GM18498 (cell line): ENCODE measurements around the gene NUTF2.
A peak's percentile ranks its signal among the peaks of the same experiment; 100 is the strongest.
"Not testable (repeated sequence)": the region's sequence is repeated elsewhere in the genome, so short reads cannot be mapped to it uniquely, and the experiment has no call there.

ENCODE experiments used
- ATAC-seq: cut with Tn5 transposase; IDR thresholded peaks from one replicate; pipeline ENCODE4 v1.9.1; 2021; ENCODE audit warnings: mild to moderate bottlenecking, moderate library complexity; ENCODE audit not compliant: unreplicated experiment

NUTF2 gene

DNA sequence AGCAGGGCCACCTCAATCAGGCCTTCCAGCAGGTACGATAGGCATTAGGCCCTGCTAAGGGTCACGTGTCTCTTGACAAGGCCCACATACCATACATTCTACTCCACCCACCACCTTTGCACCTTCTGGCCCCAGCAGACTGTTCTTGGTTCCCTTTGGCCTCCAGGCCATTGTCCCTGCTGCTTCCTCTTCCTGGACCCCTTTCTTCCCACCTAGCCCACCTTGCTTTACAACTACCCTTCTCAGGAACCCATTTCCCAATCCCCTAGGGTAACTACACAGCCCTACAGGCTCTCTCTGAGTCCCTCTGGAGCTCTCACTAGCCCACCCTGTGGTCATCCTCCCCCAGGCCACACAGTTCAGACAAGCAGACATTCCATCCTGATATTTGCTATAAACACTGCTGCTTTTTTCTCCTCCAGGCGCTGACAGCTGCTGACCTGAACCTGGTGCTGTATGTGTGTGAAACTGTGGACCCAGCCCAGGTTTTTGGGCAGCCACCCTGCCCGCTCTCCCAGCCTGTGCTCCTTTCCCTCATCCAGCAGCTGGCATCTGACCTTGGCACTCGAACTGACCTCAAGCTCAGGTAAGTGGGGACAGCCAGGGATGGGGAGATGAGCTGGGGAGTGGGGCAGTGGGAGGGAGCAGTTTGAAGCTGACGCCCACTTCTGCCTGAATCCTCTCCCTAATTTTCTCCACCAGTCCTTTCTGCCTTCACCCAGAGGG is 36.6 kb downstream of the NUTF2 start:
- no peak for ATAC-seq

DNA sequence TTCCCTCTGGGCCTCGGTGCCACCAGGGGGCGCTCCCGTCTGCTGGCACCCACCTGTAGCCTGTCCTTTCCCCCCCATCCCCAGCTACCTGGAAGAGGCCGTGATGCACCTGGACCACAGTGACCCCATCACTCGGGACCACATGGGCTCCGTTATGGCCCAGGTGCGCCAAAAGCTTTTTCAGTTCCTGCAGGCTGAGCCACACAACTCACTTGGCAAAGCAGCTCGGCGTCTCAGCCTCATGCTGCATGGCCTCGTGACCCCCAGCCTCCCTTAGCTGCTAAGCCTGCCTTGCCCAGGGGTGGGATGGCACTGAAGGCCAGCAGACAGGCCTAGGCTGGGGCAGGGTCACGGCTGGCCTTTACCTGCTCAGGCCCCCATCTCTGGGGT is 37.1 kb downstream of the NUTF2 start:
- ATAC-seq: no peak

DNA sequence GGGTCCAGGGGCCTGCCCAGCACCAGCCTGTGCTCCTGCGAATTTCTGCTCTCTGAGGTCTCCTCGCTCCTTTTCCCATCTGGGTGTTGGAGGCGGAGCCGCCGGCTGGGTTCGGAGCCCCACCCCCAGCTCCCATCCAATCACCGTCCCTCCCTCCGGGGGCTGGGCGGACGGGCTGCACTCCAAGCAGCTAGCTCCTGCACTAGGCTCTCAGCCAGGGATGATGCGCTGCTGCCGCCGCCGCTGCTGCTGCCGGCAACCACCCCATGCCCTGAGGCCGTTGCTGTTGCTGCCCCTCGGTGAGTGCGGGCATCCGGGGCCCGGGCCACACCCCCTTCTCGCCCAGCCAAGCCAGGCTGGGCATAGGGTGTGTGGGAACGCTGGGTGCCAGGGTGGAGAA is 38.0 kb downstream of the NUTF2 start, which contains the start of gene NRN1L:
Gene NRN1L, plus strand, starts transcription at position 202 of the 400 bp plus-strand sequence. Its CDS starts 19 bp downstream, at position 221.
- ATAC-seq: no peak

DNA sequence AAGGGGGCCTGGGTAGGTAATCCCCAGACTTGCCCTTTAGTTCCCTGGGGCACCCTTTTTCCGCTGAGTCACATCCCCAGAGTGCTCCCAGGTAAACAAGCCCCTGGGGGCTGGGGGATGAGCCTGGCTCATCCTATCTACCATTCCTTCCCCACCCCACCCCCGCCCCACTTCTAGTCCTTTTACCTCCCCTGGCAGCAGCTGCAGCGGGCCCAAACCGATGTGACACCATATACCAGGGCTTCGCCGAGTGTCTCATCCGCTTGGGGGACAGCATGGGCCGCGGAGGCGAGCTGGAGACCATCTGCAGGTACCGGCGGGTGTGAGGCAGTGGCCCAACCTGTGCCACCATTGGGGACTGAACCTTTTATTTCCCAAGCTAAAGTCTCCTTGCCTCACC is 38.8 kb downstream of the NUTF2 start:
- ATAC-seq: no peak

DNA sequence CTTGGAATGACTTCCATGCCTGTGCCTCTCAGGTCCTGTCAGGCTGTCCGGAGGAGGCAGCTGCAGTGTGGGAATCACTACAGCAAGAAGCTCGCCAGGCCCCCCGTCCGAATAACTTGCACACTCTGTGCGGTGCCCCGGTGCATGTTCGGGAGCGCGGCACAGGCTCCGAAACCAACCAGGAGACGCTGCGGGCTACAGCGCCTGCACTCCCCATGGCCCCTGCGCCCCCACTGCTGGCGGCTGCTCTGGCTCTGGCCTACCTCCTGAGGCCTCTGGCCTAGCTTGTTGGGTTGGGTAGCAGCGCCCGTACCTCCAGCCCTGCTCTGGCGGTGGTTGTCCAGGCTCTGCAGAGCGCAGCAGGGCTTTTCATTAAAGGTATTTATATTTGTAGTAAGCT is 39.2 kb downstream of the NUTF2 start:
- no peak for ATAC-seq

DNA sequence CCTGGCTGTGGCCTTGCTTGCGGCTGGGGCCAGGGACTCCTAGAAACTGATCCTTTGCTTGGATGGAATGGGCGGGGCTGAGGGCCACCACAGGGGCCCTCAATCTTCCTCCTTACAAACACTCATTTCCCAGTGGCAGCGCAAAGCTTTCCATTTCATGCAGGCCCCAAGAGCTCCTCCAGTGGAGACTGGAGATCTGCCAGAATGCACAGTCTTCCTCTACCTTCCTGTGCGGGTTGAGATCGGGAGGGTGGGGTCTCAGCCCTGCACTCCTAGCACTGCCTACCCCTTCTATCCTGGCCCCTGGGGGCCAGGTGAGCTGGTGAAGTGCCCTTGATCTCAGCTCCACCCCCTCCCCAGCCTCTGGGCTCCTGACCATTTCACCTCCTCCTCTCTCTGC is 39.7 kb downstream of the NUTF2 start:
- no peak for ATAC-seq

DNA sequence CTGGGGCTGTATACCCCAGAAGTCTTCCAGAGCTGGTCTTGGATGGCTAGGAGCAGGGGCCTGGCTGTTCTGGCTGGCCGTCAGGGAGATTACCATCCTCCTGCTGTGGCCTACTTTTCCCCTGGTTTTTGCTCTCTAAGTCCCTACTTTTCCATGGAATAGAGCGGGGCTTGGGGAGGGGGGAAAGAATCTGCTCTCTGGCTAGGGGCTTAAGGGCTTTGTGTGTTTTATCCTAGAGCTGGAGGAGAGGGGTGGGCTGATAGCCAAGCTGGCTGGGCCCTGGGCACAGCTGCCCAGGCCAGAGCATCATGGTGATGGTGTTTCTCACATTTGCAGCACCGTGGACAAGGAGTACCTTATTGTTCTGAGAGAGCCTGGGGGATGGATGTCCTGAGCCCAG is 41.6 kb downstream of the NUTF2 start:
- no peak for ATAC-seq

DNA sequence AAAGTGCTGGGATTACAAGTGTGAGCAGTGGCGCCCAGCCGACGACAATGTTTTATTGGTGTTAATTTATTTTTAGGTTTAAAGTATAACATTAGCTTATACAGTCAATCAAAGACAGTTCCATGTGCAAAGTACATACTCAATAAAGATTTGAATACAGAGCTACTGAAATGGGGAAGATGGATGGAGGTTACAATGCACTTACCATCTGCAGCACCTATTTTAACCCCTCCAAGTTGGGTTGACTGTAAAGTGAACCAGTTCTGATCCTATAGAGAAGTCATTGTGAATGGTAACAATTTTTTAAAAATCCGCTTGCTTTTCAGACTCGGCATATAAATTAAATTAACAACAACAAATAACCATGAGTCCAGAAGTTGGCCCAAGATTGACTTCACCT is 45.6 kb downstream of the NUTF2 start:
- no peak for ATAC-seq

DNA sequence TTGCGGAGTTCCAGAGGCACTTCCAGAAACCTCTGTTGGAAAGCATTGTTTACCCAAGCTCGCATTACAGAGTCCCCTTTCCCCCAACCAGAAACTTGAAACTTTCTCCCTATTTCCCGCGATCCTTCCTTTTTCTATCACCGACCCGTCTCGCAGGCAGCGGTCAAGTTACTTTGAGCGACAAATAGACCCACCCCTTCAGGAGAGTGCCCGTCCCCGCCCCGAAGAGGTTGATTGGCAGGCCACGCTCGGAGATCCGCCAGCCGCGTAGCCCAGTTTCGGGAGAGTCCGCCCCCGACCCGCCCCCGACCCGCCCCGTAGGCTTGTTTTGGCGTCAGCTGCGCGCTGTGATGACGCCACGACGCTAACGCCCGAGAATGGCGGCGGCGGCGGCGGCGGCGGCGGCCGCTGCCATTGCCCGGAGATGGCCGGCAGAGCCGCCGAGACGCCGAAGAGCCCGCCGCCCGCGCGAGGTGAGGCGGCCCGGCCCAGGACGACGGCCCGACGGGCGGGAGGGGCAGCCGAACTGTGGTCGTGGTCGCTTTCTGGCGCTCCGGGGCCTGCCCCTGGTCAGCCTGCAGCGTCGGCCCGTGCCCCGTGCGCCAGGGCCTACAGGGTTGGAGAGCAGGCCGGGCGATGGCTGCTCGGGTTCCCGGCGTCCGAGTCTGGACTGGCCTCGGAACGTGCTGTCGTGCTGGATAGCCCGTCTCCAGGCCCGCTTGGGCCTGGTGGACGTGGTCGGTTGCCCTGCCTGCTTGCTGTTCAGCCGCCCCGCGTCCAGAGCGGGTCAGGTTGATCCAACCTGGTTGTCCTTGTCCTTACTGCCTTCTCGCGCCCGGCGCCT is 46.4 kb downstream of the NUTF2 start, which contains the start of gene PSKH1:
Gene PSKH1, plus strand, starts transcription at position 356 of the 844 bp plus-strand sequence. CDS start 15,496 bp downstream, outside the sequence.
- ATAC-seq: peak; percentile 92

DNA sequence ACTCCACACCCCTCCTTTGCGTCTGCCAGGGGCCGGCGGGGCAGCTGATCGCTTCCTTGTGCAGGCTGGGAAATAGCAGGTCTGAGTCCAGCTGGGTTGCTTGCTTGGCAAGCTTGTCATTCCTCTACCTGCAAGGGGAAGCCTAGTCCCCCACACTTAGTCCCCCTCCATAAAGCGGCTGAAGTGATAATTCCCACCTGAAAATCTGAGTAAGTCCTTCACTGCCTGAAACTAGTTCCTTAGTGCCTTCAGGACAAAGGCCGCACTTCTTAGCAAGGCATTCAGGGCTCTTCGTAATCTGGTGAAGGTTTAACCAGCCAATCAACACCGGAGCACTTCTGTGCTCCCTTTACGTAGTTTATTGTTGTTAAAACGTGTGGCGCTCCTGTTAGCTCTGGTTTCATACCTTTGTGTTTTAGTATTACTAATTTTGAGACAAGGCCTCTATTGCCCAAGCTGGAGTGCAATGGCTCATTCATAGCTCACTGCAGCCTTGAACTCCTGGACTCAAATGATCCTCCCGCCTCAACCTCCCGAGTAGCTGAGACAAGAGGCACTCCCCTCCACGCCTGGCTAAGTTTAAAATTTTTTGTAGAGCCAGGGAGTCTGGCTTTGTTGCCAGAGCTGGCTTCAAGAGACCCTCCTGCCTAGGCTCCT is 47.1 kb downstream of the NUTF2 start:
- ATAC-seq: no peak

DNA sequence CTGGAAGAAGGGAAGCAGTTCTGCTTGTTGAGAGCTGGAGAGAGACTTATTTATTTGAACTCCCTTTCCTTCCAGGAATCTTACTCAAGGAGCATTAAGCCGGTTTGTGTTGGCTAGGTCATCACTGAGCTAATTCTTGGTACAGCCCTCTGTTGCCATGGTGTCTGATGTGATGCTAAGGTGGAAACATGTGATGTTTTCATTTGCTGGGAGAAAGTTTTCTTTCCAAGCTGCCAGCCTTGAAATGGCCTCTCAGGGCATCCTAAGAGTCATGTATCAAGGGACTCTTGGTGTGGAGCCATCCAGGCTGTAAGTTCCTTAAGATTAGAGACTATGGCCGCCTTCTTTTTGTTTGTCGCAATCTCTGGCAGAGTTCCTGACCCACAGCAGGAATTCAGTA is 50.5 kb downstream of the NUTF2 start:
- ATAC-seq: no peak

DNA sequence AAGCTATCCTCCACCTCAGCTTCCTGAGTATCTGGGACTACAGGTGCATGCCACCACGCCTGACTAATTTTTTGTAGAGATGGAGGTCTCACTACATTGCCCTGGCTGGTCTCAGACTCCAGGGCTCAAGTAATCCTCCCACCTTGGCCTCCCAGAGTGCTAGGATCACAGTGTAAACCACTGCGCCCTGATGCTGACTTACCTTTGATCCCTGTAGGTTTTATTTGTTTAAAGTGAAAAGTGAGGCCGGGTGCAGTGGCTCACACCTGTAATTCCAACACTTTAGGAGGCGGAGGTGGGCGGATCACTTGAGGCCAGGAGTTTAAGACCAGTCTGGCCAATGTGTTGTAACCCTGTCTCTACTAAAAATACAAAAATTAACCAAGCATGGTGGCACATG is 55.0 kb downstream of the NUTF2 start:
- ATAC-seq: no peak

DNA sequence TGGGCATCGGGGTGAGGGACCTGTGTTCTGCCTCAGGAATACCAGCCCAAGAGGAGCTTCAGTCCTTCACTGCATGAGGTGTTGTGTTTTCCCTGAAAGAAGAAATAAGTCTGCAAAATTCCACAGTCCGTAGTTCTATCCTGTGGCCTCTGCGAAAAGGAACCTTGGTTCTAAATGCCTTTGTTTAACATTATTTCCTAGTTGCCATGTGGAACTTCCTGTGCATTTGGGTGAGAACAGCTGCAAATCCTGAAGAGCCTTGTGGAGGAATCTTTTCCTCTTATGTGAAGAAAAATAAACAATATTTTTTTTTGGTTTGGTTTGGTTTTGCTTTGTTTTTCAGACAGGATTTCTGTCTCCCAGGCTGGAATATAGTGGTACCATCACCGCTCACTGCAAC is 56.1 kb downstream of the NUTF2 start:
- no peak for ATAC-seq

DNA sequence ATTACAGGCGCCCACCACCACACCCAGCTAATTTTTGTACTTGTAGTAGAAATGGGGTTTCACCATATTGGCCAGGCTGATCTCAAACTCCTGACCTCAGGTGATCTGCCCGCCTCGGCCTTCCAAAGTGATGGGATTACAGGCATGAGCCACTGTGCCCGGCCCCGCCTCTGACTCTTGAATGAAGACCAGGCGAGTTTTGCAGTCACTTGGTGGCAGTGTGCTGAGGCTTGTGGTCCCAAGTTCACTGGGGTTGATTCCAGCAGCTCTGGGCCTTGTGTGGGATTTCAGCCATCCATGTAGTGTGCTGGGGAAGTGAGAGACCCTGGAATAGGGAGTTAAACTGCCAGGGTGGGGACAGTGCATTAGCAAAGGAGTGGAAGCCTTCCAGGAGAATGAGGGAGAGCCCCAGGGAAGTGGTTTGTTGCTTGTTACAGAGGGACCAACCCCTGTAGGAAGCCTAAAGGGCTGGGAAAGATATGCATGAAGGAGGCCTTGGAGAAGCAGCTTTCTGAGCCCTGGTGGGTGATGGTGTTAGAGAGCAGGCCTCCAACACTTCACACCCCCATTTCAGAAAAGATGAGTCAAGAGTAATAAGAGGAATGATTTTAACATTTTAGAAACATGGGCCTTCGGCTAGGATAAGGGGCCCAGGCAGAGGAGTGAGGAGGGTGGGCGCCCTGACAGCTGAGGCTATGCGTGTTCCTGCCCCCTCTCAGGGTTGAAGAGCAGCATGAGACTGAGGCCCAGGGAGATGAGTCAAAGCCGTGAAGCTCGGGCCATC is 60.9 kb downstream of the NUTF2 start:
- no peak for ATAC-seq

DNA sequence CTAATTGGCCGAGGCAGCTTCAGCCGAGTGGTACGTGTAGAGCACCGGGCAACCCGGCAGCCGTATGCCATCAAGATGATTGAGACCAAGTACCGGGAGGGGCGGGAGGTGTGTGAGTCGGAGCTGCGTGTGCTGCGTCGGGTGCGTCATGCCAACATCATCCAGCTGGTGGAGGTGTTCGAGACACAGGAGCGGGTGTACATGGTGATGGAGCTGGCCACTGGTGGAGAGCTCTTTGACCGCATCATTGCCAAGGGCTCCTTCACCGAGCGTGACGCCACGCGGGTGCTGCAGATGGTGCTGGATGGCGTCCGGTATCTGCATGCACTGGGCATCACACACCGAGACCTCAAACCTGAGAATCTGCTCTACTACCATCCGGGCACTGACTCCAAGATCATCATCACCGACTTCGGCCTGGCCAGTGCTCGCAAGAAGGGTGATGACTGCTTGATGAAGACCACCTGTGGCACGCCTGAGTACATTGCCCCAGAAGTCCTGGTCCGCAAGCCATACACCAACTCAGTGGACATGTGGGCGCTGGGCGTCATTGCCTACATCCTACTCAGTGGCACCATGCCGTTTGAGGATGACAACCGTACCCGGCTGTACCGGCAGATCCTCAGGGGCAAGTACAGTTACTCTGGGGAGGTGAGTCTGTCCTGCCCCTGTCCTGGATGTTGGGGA is 62.5 kb downstream of the NUTF2 start:
- ATAC-seq: no peak

DNA sequence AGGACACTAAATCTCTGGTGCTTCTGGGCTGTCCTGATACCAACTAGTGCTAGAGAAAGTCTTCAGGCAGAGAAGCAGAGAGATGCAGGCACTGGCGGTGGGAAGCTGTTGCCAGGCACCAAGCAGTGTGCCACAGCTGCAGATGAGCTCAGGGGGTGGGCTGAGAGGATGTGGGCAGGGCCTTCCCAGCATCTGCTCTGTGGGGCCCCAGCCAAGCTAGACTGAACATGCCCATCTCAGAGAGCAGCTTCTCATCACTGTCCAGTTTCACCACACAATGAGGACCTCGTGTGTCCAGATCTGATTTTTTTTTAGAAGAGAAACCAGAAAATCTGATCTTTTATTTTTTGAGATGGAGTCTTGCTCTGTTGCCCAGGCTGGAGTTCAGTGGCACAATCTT is 63.4 kb downstream of the NUTF2 start:
- no peak for ATAC-seq

DNA sequence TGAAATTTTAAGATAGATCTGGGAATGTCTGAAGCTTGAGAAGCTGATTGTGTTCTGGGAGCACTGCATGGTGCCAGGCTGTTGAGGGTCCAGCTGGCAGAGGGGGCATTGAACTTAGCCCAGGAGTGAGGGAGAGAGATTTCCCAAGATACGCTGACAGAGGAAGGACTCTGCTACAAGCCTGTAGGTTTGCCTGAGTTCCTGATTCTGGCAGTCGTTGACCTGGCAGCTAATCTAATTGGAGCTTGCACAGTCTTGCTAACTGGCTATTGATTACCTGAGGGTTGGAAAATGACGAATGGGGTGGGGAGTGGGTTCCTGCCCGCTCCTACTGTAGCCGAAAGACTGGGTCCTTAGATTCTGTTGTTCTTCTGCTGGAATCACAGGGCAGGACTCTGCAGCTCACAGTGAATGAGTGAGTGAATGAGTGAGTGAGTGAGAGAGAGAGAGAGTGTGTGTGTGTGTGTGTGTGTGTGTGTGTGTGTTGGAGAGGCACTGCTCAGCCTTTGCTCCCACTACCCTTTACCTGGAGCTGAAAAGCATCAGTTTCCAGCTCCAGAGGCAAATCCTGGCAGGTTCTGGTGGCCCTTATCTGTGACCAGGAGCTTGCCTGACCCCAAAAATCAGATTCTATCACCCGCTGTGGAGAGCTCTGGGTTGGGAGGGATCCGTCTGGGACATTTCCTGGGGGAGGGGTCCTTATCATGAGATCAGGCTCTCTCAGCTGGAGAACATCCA is 68.2 kb downstream of the NUTF2 start:
- no peak for ATAC-seq

DNA sequence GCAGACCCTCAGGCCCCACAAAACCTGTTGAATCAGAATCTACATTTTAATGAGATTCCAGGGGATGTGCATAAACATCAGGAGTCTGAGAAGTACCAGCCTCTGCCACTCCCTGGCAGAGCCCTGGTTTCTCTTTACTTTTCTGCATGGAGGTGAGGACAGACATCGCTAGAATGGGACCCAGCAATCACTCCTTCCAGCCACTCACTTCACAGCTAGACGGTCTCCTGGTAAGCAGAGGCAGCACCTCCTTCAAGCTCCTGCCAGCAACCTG is 68.7 kb downstream of the NUTF2 start:
- not testable (repeated sequence) for ATAC-seq

DNA sequence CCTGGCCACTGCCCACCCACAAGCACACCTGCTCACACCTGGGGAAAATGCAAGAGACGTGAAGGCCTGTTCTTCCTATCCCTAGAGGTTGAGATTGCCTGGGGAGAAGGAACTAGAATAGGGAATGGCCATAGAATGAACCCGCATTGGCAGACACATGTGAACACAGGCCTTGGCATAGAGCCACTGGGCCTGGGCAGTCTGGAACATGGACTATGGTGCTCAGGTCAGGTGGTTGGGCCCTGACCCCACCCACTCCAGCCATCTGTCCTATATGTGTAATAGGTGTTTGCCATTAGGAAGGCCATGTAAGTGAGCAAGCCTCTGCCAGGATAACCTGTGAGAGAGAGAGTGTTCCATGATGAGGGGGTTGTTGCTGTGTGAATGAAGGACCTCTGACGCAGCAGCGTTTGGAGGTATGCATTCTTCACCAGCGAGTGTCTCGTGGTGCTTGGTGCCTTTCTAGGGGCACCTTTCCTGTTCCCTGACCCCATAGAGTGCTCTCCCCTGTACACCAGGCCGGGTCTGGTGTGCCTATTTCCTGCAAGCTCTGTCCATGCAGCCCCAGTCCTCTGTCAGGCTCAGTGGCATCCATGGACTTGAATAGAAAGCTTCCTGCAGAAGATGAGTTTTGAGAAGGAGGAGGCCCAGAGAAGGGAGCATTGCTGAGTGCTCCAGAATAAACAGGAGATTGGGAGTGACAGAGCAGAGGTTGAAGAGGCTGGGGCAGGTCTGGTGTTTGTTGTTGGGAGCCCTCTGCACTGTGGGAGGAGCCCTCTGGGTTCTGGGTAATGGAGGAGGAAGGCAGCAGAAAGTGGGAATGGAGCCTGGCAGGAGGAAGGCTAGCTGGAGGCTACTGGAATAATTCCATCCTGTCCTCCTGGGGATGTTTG is 69.3 kb downstream of the NUTF2 start:
- ATAC-seq: no peak
